Measurements from ENCODE around the gene RAI2. TPM values are rescaled to one million over a fixed set of nuclear protein-coding genes. Genes with fewer than 3 reads are reported as not detected.

The RAI2 gene
- total RNA-seq, 4 donors from 2014 or later = 22.1 to 90.4 (median 47.7) TPM

DNA sequence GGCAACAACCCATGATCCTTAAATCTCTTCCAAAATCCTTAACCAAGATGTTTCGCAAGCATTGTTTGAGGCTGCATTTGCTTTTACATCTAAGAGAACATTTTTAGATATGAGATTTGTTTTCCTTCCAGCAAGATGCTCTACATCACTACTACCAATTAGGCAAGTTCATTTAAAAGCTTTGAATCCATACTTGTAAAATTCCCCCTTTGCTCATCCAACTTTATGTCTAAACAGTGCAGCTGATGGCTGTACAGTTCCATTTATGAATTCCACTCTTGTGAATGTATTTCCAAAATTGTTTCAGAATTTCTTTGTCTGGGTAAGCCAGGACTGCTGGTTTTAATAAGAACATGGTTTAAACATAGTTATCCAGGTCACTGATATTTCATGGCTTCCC lies 31.5 kb downstream of the RAI2 start:
- TF ChIP-seq CTCF (IDR thresholded peaks at IDR 0.05; ENCODE audit: low read depth) = no peak

DNA sequence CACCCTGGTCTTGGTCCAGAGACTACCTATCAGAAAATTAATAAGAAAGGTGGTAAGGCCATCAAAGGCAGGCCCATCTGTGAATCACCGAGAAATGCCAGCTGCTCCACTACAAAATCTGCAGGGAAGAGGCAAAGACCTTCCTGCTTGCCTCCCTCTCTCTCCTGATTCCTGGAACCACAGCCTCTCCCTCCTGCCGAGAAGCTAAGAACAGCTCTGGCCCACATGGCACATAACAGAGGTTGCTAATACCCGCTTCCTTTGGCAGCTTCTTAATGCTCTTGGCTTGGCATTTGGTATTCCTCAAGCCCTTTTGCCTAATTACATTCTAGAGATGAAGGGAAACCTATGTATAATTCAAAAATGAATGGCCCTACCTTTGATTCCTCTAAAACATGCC lies 32.9 kb downstream of the RAI2 start:
- TF ChIP-seq CTCF (IDR thresholded peaks at IDR 0.05; ENCODE audit: low read depth) = no peak

DNA sequence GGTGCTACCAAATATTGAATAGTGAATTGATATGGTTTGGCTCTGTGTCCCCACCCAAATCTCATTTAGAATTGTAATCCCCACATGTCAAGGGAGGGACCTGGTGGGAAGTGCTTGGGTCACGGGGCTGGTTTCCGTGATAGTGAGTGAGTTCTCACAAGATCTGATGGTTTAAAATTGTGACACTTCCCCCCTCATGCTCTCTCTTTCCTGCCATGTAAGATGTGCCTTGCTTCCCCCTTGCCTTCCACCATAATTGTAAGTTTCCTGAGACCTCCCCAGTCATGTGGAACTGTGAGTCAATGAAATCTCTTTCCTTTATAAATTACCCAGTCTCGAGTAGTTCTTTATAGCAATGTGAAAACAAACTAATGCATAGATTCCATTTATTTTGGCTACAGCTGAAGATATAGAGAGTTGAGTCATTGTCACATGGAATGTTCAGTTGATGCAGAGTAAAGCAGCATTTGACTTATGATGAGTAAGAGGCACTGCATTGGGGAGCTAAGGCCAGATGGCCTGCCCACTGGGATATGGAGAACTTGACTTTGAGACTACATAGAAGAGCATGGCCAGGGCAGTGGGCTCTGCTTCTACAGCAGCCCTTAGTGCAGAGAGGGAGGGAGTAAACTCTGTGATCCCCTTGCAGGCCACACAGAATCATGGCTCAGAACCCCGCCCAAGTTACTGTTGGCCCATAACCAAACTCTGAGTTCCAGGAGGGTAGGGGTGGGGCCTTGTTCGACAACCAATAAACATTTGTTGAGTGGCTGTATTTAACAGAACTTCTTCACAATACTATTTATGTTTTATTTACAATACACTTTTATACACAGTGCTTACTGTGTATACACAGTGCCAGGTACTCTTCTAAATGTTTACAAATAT lies 34.2 kb downstream of the RAI2 start:
- TF ChIP-seq CTCF (IDR thresholded peaks at IDR 0.05; ENCODE audit: low read depth) = no peak

- no peak for TF ChIP-seq CTCF (IDR thresholded peaks at IDR 0.05; ENCODE audit: low read depth)
Observed at GRCh38 chrX:17824980-17825379, 36.1 kb downstream of the RAI2 start.

DNA sequence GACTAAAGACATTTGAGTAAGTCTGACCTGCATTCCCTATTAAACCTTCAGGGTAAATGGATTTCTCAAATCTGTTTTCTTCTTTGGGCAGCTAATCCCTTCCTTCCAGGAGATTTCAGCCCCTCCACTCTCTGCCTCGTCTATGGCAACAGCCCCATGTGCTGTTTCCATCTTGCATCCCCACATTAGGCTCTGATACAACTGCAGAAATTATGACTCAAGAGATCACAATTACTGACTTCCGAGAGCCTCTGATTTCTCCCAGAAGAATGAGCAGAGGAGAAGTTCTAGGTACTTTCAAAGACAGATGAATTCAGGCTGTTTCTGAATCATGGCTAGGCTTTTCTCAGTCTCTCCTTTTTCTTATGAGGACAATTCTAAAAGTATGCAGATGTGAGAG lies 38.7 kb downstream of the RAI2 start:
- TF ChIP-seq CTCF (IDR thresholded peaks at IDR 0.05; ENCODE audit: low read depth) = no peak

GRCh38 chrX:17820100-17820499 lies 41.0 kb downstream of the RAI2 start:
- no peak for TF ChIP-seq CTCF (IDR thresholded peaks at IDR 0.05; ENCODE audit: low read depth)

GRCh38 chrX:17818726-17819125 lies 42.4 kb downstream of the RAI2 start:
- no peak for TF ChIP-seq CTCF (IDR thresholded peaks at IDR 0.05; ENCODE audit: low read depth)
